Upper lobe of left lung (tissue), 4 donors: Measurements from ENCODE around the gene MTA2.

Source experiments
- EP300 ChIP-seq, 4 donors: sonication (generic); formaldehyde crosslinking; IDR thresholded peaks; one replicate each; pipeline ENCODE4 v1.5.1; 2017; ENCODE audit warnings: antibody characterized with exemption in 4 of 4, control low read depth in 2 of 4
- POLR2A ChIP-seq, 4 donors: fragments of 450-650 bp; IDR thresholded peaks; one replicate each; pipeline ENCODE4 v1.5.1; 2016 to 2017; ENCODE audit warnings: antibody characterized with exemption in 4 of 4, mild to moderate bottlenecking in 2 of 4
- POLR2AphosphoS5 ChIP-seq, 2 donors: sonication (generic); formaldehyde crosslinking; IDR thresholded peaks; one replicate each; pipeline ENCODE4 v1.5.1; 2017; ENCODE audit warnings: antibody characterized with exemption in 2 of 2
- TF ChIP-seq, protein P1 (sequence below), 6 experiments: fragments of 450-650 bp in 4 of 6; fragments of 200-600 bp in 2 of 6; sonication (generic) in 2 of 6; IDR thresholded peaks; one replicate each; pipeline ENCODE4 v1.5.1; 2016 to 2019; ENCODE audit warnings: antibody characterized with exemption in 6 of 6

DNA sequence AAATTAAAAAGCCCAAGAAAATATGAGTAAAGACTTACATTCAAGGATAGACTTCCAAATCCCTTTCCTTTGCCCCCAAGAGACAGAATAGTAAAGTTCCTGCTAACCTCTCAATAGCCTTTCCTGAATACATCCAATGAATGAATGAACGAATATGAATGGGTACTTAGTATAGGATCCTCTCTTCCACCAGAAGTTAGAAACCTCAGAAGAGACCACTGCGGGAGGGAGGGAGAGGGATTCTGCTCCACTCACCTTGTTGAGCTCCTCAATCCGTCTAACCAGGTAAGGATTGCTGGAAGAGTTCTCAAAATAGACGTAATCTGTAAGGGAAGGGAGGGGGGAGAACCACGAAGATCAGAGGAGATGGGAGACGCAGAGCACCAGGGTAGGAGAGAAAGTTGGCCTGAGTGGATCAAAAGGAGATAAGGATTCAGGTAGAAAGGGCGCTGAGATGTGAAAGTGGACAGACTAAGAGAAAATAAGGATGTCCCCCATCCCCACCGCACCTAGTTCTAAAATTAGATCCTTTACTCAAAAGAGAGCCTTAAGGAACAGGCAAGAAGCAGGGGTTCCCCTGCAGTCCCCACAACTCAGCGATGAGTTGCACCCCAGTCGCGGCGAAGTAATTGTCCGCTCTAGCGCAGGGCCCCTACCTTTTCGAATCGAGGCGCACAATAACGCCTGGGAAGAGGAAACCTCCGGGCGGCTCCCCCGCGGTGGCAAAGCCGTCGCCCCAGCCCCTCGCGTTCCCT is 1.1 kb downstream of the MTA2 start:
- TF ChIP-seq, protein P1, sequence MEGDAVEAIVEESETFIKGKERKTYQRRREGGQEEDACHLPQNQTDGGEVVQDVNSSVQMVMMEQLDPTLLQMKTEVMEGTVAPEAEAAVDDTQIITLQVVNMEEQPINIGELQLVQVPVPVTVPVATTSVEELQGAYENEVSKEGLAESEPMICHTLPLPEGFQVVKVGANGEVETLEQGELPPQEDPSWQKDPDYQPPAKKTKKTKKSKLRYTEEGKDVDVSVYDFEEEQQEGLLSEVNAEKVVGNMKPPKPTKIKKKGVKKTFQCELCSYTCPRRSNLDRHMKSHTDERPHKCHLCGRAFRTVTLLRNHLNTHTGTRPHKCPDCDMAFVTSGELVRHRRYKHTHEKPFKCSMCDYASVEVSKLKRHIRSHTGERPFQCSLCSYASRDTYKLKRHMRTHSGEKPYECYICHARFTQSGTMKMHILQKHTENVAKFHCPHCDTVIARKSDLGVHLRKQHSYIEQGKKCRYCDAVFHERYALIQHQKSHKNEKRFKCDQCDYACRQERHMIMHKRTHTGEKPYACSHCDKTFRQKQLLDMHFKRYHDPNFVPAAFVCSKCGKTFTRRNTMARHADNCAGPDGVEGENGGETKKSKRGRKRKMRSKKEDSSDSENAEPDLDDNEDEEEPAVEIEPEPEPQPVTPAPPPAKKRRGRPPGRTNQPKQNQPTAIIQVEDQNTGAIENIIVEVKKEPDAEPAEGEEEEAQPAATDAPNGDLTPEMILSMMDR (IDR thresholded peaks at IDR 0.05) = no peak
- no peak for TF ChIP-seq POLR2A (IDR thresholded peaks at IDR 0.05)
- no peak for TF ChIP-seq POLR2AphosphoS5 (IDR thresholded peaks at IDR 0.05)
- no peak for TF ChIP-seq EP300 (IDR thresholded peaks at IDR 0.05)
